HG03135 (cell line): ENCODE measurements around the gene SLC16A5.
"Not testable (repeated sequence)": the region's sequence is repeated elsewhere in the genome, so short reads cannot be mapped to it uniquely, and the experiment has no call there.

Experiments used
- ATAC-seq: cut with Tn5 transposase; IDR thresholded peaks from one replicate; pipeline ENCODE4 v1.9.1; 2021; ENCODE audit warnings: mild to moderate bottlenecking, moderate library complexity; ENCODE audit not compliant: unreplicated experiment

Gene SLC16A5, protein sequence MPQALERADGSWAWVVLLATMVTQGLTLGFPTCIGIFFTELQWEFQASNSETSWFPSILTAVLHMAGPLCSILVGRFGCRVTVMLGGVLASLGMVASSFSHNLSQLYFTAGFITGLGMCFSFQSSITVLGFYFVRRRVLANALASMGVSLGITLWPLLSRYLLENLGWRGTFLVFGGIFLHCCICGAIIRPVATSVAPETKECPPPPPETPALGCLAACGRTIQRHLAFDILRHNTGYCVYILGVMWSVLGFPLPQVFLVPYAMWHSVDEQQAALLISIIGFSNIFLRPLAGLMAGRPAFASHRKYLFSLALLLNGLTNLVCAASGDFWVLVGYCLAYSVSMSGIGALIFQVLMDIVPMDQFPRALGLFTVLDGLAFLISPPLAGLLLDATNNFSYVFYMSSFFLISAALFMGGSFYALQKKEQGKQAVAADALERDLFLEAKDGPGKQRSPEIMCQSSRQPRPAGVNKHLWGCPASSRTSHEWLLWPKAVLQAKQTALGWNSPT

DNA sequence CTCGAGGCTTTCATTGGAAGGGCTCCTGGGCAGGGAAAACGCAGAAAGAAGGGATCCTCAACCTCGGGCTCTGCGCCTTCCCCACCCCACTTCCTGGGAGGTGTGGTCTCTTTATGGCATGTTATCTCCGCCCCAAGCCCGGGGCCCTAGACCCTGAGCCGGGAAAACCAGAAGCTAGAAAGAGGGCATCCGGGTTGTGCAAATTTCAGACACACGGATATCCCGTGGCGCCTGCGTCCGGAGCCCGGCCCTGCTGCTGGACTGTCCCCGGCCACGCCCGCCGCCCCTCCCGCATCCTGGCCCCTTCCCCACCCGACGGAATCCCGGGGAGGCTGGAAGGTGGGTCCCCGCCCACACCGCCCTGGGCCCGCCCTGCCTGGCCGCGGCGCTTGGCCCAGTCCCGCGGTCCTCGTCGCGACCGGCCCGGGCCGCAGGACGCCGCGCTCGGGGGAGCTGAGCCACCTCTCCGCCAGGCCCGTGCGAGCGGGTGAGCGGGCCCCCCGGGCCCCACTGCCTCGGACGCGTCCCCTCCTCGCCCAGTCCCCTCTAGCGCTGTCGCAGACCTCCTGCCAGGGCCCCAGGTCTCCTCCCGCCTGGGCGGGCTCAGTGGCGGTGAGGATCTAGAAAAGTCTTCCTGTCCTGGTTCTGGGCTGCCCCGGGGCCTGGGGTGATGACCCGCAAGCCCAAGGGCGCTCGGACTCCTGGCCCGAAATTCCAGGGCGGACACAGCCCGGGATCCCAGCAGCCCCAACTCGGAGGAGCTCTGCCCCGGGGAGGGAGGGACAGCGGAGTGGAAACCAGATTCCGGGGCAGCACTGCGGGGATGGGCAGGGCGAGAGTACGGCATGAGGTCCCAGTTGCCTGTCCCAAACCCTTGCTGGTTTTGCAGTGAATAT is at the start of gene SLC16A5:
Gene SLC16A5, plus strand, starts transcription at position 397 of the 896 bp plus-strand sequence. CDS start 5,683 bp downstream, outside the sequence.
- ATAC-seq: peak; percentile 63

- no peak for ATAC-seq
These were observed 48.5 kb upstream of the SLC16A5 start for GRCh38 chr17:75039238-75039637.

GRCh38 chr17:75041656-75042280 is 46.0 kb upstream of the SLC16A5 start:
- no peak for ATAC-seq

GRCh38 chr17:75043789-75044188 is 44.0 kb upstream of the SLC16A5 start:
- not testable (repeated sequence) for ATAC-seq

DNA sequence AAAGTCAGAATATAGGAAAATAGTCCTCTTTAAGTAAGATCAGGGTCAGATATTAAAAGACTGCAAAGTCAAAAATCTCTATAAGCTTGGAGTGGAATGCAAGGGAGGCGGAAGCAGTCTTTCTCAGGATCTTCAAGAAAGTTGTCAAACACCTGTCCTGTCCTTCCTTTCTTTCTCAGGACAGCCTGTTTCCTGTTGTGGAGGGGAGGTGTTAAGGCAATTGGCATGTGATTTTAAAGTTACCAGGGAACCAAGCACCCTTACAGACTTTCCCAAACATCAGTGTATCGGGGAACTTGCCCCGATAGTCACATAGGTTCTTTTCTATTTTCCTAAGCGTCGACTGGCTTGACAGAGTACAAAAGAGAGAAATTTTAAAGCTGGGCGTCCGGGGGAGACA is 43.0 kb upstream of the SLC16A5 start:
- ATAC-seq: no peak

DNA sequence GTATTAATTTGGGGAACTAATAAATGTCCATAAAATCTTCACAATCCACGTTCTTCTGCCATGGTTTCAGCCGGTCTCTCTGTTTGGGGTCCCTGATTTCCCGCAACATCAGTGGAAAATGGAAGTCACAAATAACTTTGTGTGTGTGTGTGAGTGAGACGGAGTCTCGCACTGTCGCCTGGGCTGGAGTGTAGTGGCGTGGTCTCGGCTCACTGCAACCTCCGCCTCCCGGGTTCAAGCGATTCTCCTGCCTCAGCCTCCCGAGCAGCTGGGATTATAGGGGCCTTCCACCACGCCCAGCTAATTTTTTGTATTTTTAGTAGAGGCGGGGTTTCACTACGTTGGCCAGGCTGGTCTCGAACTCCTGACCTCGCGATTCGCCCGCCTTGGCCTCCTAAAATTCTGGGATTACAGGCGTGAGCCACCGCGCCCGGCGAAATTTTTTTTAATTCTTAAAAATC is 41.8 kb upstream of the SLC16A5 start:
- ATAC-seq: not testable (repeated sequence)

- peak; percentile 96 for ATAC-seq
These were observed 41.1 kb upstream of the SLC16A5 start, which contains the start of the genes ATP5PD and KCTD2 for GRCh38 chr17:75046407-75047289. Gene ATP5PD, minus strand, starts transcription at chr17:75046969. Its CDS starts 4,319 bp downstream, at chr17:75042650. Gene KCTD2, plus strand, starts transcription at chr17:75047225. Its CDS starts 26 bp downstream, at chr17:75047251.

- peak; percentile 15 for ATAC-seq
These were observed 40.2 kb upstream of the SLC16A5 start for GRCh38 chr17:75047398-75048098.

- ATAC-seq: no peak
These were observed 39.4 kb upstream of the SLC16A5 start for GRCh38 chr17:75048249-75048878.

DNA sequence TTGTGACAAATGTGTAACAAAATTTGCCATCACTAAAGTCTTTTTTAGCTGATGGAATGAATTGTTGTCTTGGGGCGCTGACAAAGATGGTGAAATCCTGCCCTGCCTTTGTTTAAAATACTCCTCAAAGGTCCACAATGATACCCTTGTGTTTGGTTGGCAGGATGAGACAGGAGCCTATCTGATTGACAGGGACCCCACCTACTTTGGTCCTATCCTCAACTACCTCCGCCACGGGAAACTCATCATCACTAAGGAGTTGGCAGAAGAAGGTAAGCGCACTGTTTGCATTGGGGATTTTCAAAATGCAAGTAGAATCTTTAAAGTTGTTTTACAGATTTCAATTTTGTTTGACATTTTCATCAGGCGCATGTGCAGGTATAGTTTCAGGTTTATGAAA is 38.7 kb upstream of the SLC16A5 start:
- no peak for ATAC-seq

DNA sequence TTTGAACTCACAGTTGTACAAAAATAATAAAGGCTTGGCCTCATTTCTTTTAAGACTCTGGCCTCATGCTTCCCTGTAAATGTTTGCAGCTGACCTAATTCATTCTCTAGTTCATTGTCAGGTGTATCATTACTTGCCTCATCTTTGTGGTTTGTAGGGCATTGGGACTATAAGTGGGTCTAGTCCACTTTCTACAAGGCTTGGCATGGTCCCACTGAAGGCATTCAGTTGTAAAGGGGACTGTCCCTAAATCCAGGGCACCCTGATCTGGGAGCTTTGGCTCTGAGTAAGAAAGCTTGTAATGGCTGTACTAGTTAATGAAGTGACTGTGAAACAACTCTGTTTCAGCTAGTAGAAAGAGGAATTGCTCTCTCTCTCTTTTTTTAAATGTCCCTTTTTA is 38.0 kb upstream of the SLC16A5 start:
- ATAC-seq: no peak

DNA sequence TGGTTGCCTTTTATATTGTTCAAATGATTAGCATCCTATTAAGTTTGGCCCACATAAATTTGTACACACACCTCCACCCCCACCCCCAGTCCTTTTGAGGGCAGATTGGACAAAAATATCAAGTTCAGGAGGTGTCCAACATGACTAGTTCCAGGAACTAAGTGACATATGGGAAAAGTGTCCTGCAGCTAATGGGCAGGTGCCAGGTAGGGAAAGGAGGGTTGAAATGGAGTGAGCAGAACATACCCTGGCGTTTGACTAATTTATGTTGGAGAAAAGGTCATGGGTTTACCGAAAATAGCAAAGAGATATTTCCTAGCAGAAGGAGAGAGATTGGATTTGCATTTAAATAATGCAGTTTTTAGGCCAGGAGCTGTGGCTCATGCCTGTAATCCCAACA is 35.8 kb upstream of the SLC16A5 start:
- ATAC-seq: no peak

DNA sequence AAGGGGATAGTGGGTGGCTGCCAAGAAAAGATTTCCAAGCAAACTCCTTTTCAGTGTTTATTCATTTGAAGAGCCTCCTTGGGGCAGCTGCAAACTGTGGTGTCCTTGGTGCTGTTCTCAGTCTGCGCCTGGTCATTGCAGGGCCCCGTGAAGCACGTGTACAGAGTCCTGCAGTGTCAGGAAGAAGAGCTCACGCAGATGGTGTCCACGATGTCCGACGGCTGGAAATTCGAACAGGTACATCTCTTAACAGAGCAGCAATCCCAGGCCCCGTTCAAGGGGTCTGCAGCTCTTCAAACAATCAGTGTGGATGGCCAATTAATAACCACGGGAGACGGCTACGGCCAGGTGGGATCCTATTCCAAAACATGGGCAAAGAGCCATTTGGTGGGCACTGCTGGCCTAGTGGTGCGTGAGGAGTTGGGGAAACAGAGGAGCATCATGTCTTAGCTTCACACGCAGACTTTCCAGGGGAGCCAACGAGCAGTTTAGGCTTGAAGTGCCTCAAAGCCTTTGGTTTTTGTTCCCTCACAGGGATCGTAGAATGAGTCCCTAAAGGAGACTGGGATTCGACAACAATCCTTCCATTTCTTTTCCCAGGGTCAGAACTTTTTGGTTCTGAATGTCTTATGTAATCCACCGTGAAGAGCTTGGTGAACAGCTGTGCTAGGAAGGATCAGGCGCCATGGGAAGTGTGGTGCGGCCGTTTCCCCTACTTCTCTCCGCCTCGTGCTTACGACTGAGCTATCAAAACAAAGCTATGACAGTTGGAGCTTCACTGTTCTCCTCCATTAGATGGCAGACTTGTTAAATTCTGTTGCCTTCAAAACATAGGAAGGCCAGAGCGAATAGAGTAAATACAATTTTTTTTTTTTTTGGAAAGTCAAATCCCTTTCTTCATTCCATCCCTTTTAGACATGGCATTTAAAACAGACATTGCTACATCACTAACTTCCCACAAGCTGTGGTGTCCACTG is 28.1 kb upstream of the SLC16A5 start:
- ATAC-seq: no peak

DNA sequence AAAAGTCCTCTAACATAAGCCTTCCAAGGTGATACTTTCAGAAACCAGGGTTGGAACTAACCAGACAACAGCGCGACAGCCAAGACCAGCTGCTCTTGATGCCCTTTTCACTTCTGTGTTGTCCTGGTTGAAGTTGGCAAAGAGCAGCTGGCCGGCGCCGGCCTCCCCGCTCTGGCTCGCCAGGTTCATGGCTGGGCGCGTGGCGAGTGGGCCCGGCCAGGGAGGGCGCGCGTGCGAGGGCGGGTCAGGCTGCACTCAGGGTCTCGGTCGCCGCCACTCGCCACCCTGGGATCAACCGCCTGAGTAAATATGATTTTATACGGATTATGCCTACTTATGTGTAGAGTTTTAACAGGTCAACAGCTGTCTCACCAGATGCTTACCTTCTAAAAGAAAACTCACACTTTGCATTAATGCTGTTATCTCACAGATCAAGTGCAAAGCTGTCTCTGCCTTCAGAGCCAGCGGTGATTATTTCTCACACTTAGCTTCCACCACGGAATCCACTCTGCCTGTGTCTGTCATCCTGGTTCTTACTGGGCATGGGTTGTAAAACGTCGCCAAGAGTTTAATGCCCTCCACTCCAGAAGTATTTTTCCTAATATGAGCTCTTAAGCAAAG is 27.2 kb upstream of the SLC16A5 start:
- no peak for ATAC-seq

DNA sequence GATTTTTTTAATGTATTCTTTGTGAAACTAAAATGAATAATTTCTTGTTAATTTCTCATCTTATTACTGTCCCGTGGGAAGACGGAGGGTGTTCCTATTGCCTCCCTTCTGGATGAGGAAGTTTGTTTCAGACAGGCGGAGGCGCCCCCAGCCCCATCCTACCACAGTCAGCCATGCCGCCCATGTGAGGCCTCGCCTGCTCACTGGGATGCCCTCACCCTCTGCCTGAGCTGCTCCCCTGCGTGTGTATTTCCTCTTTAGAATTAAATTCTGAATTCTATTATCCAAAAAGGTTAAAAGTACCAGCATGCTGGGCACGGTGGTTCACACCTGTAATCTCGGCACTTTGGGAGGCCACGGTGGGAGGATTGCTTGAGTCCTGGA is 26.7 kb upstream of the SLC16A5 start:
- no peak for ATAC-seq

DNA sequence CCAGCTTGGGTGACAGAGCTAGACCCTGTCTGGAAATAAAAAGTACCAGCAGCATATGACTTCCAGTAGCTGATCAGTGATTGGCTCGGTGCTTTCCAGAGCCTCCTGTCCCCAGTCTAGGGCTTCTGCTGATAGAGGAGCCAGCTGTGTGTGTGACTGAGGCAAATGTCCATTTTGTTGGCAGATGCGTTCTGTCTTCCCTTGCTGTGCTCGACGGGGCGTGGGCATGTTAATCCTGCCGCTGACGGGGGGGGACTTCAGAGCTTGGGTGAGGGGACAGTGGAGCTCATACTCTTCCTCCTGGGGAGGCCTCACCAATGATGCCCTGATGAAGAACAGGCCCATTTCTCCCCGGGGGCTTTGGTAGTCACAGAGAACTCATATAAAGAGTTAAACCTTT is 26.1 kb upstream of the SLC16A5 start:
- no peak for ATAC-seq

DNA sequence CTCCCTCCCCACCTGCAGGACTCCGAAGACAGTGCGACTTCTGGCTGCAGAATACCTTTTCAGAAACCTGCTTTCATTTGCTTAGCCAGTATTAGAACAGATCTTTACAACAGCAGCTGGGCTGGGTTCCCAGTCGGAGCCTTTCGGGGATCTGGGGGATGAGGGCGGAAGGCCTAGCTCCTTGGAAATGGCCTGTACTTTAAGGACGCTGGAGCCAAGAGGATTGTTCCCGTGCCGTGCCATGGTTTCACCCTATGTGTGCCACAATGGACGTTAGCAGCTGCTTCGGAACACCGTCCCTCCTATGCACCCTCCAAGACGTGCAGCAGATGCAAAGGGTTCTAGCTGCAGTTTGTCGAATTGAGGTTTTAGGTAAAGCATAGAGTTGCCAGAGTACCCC is 24.6 kb upstream of the SLC16A5 start:
- no peak for ATAC-seq
